CD4-positive, alpha-beta T cell (primary cell): Measurements from ENCODE around the gene COQ7. TPM values are rescaled to one million over a fixed set of nuclear protein-coding genes. Genes with fewer than 3 reads are reported as not detected.
A peak's percentile ranks its signal among the peaks of the same experiment; 100 is the strongest.

Experiments
- ATAC-seq: fragments of 200-7000 bp; cut with Tn5 transposase; one replicate; pipeline ENCODE4 v1.10.0; 2022; ENCODE audit warnings: mild to moderate bottlenecking; ENCODE audit not compliant: poor library complexity
- CTCF ChIA-PET: fragments of 350-600 bp; sonication (Branson Sonifier 250); formaldehyde crosslinking; loops from one replicate; lab custom pipeline; 2021; ENCODE audit warnings: antibody characterized with exemption, inconsistent platforms; lab: Charles Lee
- POLR2A ChIA-PET: fragments of 350-600 bp; sonication (Branson Sonifier 250); formaldehyde crosslinking; loops from one replicate; lab custom pipeline; 2021; ENCODE audit warnings: antibody characterized with exemption, inconsistent platforms; lab: Charles Lee
- DNase-seq, 14 experiments: peaks; one replicate each; pipeline ENCODE4 v3.0.0-alpha.2; 2013 to 2020; ENCODE audit warnings: mixed read lengths in 2 of 14
- H3K27ac ChIP-seq, 2 donors: one replicate each; pipeline versions ENCODE4 v1.5.1 to v1.7.0; 2013; ENCODE audit warnings: low read length in 2 of 2, low read depth in 1 of 2, mild to moderate bottlenecking in 1 of 2
- H3K27me3 ChIP-seq, 2 experiments: 1 replicate in 1 of 2; 2 replicates in 1 of 2; pipeline versions ENCODE4 v1.6.1 to v1.7.0; 2013; ENCODE audit warnings: low read length in 2 of 2, control low read depth in 1 of 2, mild to moderate bottlenecking in 1 of 2, moderate library complexity in 1 of 2; ENCODE audit not compliant: insufficient read depth in 2 of 2, control insufficient read depth in 1 of 2
- H3K36me3 ChIP-seq: one replicate; pipeline ENCODE4 v1.6.1; 2013; ENCODE audit warnings: low read length, control low read depth; ENCODE audit not compliant: insufficient read depth
- H3K4me1 ChIP-seq: one replicate; pipeline ENCODE4 v1.6.1; 2013; ENCODE audit warnings: low read length, control low read depth; ENCODE audit not compliant: insufficient read depth
- H3K4me3 ChIP-seq: one replicate; pipeline ENCODE4 v1.5.1; 2013; ENCODE audit warnings: mild to moderate bottlenecking, low read length, moderate library complexity
- H3K9me3 ChIP-seq, 2 experiments: 1 replicate in 1 of 2; 2 replicates in 1 of 2; pipeline versions ENCODE4 v1.6.1 to v1.7.0; 2013; ENCODE audit warnings: low read length in 2 of 2, mild to moderate bottlenecking in 2 of 2, control low read depth in 1 of 2, moderate library complexity in 1 of 2; ENCODE audit not compliant: control insufficient read depth in 1 of 2, insufficient read depth in 1 of 2
- H3K27ac Mint-ChIP-seq: one replicate; pipeline ENCODE4 v1.8.0; 2020; ENCODE audit warnings: mixed read lengths
- H3K27me3 Mint-ChIP-seq: one replicate; pipeline ENCODE4 v1.8.0; 2021; ENCODE audit warnings: mixed read lengths
- H3K36me3 Mint-ChIP-seq: one replicate; pipeline ENCODE4 v1.8.0; 2021; ENCODE audit warnings: low read depth, mixed read lengths
- H3K4me1 Mint-ChIP-seq: one replicate; pipeline ENCODE4 v1.8.0; 2021; ENCODE audit warnings: low read depth, mixed read lengths
- H3K4me3 Mint-ChIP-seq: one replicate; pipeline ENCODE4 v1.8.0; 2020; ENCODE audit warnings: mild to moderate bottlenecking, mixed read lengths
- H3K9me3 Mint-ChIP-seq: one replicate; pipeline ENCODE4 v1.8.0; 2020; ENCODE audit warnings: mixed read lengths
- intact Hi-C, 2 experiments: fragments of 100-400 bp; cut with DNase I in 1 of 2; cut with micrococcal nuclease in 1 of 2; formaldehyde crosslinking; loops; one replicate each; pipeline versions ENCODE4 v1.15.1 to v1.9.0; 2023 to 2025; cut with DNase I, micrococcal nuclease
- total RNA-seq, 174 experiments: library from RNA in 2 of 174; stranded (reverse) in 2 of 174; gene quantifications; one replicate each; pipeline ENCODE4 v1.2.3 and lab custom pipeline; 2021 to 2026
- TF ChIP-seq, protein P1 (sequence below): fragments of 200-600 bp; IDR thresholded peaks from one replicate; pipeline ENCODE4 v1.8.0; 2022; ENCODE audit warnings: antibody characterized with exemption, mild to moderate bottlenecking

Gene COQ7
- total RNA-seq, 2 experiments from 2014 or later: 7.9 to 9.1 TPM

DNA sequence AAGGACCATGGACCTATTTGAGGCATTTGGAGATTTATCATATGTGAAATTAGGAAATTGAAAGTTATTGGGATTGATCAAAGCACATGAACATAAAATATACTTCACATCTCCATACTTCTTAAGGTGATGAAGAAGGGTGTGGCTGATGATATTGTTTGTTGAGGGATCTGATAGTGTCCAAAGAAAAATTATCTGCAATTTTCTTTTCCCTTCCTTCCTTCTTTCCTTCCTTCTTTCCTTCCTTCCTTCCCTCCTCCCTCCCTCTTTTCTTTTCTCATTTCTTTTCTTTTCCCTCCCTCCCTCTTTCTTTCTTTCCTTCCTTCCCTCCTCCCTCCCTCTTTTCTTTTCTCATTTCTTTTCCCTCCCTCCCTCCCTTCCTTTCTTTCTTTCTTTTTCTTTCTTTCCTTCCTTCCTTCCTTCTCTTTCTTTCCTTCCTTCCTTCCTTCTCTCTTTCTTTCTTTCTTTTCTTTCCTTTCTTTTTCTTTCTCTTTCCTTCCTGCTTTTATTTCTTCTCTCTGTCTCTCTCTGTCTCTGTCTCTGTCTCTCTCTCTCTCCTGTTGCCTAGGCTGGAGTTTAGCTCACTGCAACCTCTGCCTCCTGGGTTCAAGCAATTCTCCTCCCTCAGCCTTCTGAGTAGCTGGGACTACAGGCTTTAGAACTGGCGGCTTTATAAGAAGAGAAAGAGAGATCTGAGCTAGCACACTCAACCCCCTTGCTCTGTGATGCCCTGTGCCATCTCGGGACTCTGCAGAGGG lies 25.4 kb downstream of the COQ7 start:
- ChIA-PET POLR2A (no interaction called here), CTCF (no interaction called here)
- ATAC-seq (no peak), DNase-seq (no peak)
- peaks cover 0 to 4% of the 10 kb centered on the region in 2 experiments for H3K9me3 ChIP-seq
- H3K4me3 Mint-ChIP-seq: no peak overlapping the region
- intact Hi-C loops: no loop called here
- peaks cover 33% of the 10 kb centered on the region for H3K27me3 Mint-ChIP-seq
- TF ChIP-seq, protein P1, sequence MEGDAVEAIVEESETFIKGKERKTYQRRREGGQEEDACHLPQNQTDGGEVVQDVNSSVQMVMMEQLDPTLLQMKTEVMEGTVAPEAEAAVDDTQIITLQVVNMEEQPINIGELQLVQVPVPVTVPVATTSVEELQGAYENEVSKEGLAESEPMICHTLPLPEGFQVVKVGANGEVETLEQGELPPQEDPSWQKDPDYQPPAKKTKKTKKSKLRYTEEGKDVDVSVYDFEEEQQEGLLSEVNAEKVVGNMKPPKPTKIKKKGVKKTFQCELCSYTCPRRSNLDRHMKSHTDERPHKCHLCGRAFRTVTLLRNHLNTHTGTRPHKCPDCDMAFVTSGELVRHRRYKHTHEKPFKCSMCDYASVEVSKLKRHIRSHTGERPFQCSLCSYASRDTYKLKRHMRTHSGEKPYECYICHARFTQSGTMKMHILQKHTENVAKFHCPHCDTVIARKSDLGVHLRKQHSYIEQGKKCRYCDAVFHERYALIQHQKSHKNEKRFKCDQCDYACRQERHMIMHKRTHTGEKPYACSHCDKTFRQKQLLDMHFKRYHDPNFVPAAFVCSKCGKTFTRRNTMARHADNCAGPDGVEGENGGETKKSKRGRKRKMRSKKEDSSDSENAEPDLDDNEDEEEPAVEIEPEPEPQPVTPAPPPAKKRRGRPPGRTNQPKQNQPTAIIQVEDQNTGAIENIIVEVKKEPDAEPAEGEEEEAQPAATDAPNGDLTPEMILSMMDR: no peak
- H3K4me1 Mint-ChIP-seq: no peaks in the 10 kb centered on the region
- H3K36me3 Mint-ChIP-seq: no peaks in the 10 kb centered on the region
- H3K4me3 ChIP-seq: no peak overlapping the region
- no peaks in the 10 kb centered on the region for H3K36me3 ChIP-seq
- no peak overlapping the region for H3K27ac Mint-ChIP-seq
- no peaks in the 10 kb centered on the region for H3K9me3 Mint-ChIP-seq
- H3K4me1 ChIP-seq: no peaks in the 10 kb centered on the region
- no peaks in the 10 kb centered on the region for H3K27me3 ChIP-seq
- no peak overlapping the region for H3K27ac ChIP-seq

DNA sequence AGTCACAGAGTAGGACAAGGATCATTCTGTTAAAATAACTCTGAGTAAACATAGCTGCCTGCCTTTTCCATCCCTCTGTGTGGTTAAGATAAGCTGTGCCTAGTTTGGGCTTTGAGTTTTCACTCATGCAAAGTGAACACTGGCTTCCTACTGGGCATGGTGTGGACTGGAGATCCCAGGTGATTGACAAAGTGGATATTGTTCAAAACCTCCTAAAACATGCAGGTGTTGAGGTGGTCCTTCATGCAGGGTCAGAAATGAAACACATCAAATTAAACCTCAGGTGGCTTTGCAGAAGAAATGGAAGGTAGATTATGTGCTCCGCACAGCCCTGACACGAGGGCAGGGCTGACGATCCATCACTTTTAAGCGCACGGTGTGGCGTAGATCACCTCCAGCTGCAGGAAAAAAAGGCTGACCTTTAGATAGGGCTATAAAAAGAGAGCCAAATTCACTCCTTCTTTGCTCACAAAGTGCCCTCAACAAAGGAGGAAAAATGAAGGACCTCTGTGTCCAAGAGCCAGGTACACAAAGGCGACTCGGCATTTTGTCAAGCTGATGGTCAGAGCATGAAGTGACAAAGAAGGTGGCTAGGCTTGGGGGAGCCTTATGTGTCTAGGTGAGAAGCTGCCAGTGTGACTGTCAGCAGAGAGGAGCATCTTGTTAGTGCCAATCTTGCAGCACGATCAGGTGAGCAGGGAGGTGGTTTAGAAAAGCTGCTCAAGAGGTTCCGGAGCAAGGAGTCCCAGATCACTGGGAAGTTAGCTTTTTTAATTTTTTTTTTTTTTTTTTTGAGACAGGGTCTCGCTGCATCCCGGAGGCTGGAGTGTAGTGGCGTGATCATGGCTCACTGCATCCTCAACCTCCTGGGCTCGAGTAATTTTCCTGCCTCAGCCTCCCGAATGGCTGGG lies 26.5 kb downstream of the COQ7 start:
- no peaks in the 10 kb centered on the region for H3K27me3 ChIP-seq
- intact Hi-C loops: no loop called here
- no peak for DNase-seq
- Mint-ChIP-seq H3K36me3 (no peaks in the 10 kb centered on the region), H3K27ac (no peak overlapping the region), H3K4me1 (no peaks in the 10 kb centered on the region), H3K4me3 (no peak overlapping the region), H3K27me3 (peaks cover 35% of the 10 kb centered on the region), H3K9me3 (no peaks in the 10 kb centered on the region)
- TF ChIP-seq, protein P1: no peak
- no peaks in the 10 kb centered on the region for H3K4me1 ChIP-seq
- no peak overlapping the region for H3K4me3 ChIP-seq
- H3K9me3 ChIP-seq: peaks cover 3 to 4% of the 10 kb centered on the region in 2 experiments
- CTCF ChIA-PET: no interaction called here
- POLR2A ChIA-PET: no interaction called here
- H3K27ac ChIP-seq: no peak overlapping the region
- no peaks in the 10 kb centered on the region for H3K36me3 ChIP-seq
- no peak for ATAC-seq

DNA sequence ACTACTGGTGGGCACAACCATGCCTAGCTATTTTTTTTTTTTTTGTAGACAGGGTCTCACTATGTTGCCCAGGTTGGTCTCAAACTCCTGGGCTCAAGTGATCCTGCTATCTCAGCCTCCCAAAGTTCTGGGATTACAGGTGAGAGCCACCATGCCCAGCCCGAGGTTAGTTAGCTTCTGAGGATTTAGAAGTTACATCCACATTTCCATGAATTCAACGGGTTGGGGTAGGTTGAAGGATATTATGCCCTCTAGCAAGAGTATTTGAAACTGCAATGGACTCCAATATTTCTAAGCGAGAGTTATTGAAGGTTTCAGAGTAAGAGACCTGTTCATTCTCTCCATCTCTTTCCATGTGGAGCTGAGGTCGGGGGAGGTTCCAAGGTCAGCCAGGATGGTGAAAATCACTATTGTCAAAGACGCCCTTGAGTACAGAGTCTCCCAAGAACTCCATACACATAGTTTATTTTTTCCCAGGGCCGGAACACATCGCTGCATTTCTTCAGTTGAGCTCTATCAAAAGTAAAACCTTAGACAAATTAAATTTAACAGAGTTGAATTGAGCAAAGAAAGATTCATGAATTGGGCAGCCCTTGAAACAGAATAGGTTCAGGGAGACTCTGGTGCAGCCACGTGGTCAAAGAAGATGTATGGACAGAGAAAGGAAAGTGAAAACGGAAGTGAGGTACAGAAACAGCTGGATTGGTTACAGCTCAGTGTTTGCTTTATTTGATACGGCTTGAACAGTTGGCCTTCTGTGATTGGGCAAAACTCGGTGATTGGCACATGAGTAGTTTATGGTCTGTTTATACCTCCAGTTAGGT lies 27.3 kb downstream of the COQ7 start:
- intact Hi-C loops: no loop called here
- no peaks in the 10 kb centered on the region for H3K4me1 Mint-ChIP-seq
- ATAC-seq (no peak), DNase-seq (peak in 3 of 14 experiments; percentile 27 to 36 (median 28))
- POLR2A ChIA-PET: no interaction called here
- H3K4me3 ChIP-seq: no peak overlapping the region
- H3K36me3 Mint-ChIP-seq: no peaks in the 10 kb centered on the region
- H3K27ac Mint-ChIP-seq: no peak overlapping the region
- H3K9me3 ChIP-seq: peaks cover 3 to 4% of the 10 kb centered on the region in 2 experiments
- H3K27ac ChIP-seq: no peak overlapping the region
- no peaks in the 10 kb centered on the region for H3K9me3 Mint-ChIP-seq
- TF ChIP-seq, protein P1: no peak
- no peaks in the 10 kb centered on the region for H3K4me1 ChIP-seq
- no peak overlapping the region for H3K4me3 Mint-ChIP-seq
- no peaks in the 10 kb centered on the region for H3K27me3 ChIP-seq
- H3K27me3 Mint-ChIP-seq: peaks cover 35% of the 10 kb centered on the region
- H3K36me3 ChIP-seq: no peaks in the 10 kb centered on the region
- CTCF ChIA-PET: no interaction called here
